ENCODE data around the gene SFXN3. TPM values are rescaled to one million over a fixed set of nuclear protein-coding genes. Genes with fewer than 3 reads are reported as not detected.

The SFXN3 gene
- total and polyA plus RNA-seq, 2 of the 13 experiments (the other 11 are each of a cell fraction or from before 2014, with no cell fraction given), result 16.8 to 71.5 TPM

DNA sequence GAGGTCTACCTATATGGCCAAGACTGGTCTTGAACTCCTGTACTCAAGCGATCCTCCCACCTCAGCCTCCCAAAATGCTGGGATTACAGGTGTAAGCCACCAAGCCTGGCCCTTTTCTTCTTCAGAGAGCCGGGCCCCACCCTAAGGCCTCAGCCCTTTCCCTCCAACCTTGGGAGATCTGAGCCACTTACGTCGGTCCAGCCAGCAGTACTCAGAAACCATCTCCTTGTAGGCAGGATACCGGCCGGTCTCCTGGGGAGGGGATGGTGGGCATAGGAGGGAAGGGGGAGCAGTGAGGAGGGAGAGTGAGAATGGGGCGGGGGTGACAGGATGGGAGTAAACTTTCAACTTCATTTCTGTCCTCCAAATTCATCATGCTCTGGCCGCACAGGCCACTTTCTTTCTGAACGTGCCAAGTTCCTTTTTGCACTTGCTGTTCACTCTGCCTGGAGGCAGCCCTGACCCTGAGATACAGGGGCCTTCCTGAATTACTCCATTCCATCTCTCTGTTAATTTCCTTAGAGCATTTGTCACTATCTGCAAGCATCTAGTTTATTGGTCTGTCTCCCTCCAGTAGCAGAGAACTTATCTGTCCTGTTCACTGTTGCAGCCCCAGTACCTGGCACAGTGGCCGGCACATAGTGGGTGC, 10.5 kb upstream of the SFXN3 start:
- Histone ChIP-seq H4K20me1 (ENCODE audit: insufficient read depth, low read length) (no peaks in the 10 kb centered on the region), H3K27ac (ENCODE audit: extremely low read length, insufficient read depth, low read length) (no peak overlapping the region), H3K9ac (ENCODE audit: insufficient read depth, low read depth, low read length) (no peak overlapping the region), H3K79me2 (ENCODE audit: insufficient read depth, low read length) (no peaks in the 10 kb centered on the region), H3K36me3 (replicated peaks in 1 of 2; ENCODE audit: control insufficient read depth in 1 of 2, insufficient read depth in 2 of 2, low read length in 2 of 2) (no peaks in the 10 kb centered on the region), H3K4me3 (replicated peaks in 1 of 3; ENCODE audit: insufficient read depth in 1 of 3, low read depth in 2 of 3, low read length in 3 of 3) (no peak overlapping the region), H3K9me3 (ENCODE audit: low read length) (no peaks in the 10 kb centered on the region), H3K4me1 (ENCODE audit: insufficient read depth, low read length) (peaks cover 18% of the 10 kb centered on the region), H3K27me3 (ENCODE audit: control insufficient read depth in 1 of 2, insufficient read depth in 2 of 2, low read length in 2 of 2) (peaks cover 1 to 13% of the 10 kb centered on the region in 2 experiments; a peak in 2 of 5 replicates), H2AFZ (ENCODE audit: low read length) (no peak overlapping the region), H3K4me2 (ENCODE audit: low read depth, low read length) (no peak overlapping the region)
- FAIRE-seq, result no peak
- in situ Hi-C loops (cut with HindIII; ENCODE audit: extremely low pct_ligation_motif_present, low pct_unique_long_range_greater_than_20kb), result no loop called here
- POLR2A ChIA-PET, result no interaction called here
- no peak for DNase-seq (ENCODE audit: low spot score)
- CTCF ChIA-PET (ENCODE audit: low intra/inter-chr PET ratio, low total read pairs), result no interaction called here
- ATAC-seq, result no peak
- 58% methylated on average over 10 of the region's 10 CpGs for WGBS (ENCODE audit: low lambda C conversion rate)
- BruUV-seq (replicated peaks), result no TSS peak
- intact Hi-C loops (cut with micrococcal nuclease; ENCODE audit: unreplicated experiment), result no loop called here
- no peak for TF ChIP-seq SMYD3 (CRISPR knock-in tag; IDR thresholded peaks at IDR 0.05)
- TF ChIP-seq CEBPB (IDR thresholded peaks at IDR 0.05; ENCODE audit: borderline replicate concordance, low read depth, low read length), result no peak
- no peak for TF ChIP-seq SPEN (CRISPR knock-in tag; IDR thresholded peaks at IDR 0.05; ENCODE audit: low read depth)
- TF ChIP-seq ZKSCAN5 (CRISPR knock-in tag; IDR thresholded peaks at IDR 0.05), result no peak
- TF ChIP-seq JDP2 (CRISPR knock-in tag; IDR thresholded peaks at IDR 0.05; ENCODE audit: borderline replicate concordance), result no peak
- TF ChIP-seq, protein P1, sequence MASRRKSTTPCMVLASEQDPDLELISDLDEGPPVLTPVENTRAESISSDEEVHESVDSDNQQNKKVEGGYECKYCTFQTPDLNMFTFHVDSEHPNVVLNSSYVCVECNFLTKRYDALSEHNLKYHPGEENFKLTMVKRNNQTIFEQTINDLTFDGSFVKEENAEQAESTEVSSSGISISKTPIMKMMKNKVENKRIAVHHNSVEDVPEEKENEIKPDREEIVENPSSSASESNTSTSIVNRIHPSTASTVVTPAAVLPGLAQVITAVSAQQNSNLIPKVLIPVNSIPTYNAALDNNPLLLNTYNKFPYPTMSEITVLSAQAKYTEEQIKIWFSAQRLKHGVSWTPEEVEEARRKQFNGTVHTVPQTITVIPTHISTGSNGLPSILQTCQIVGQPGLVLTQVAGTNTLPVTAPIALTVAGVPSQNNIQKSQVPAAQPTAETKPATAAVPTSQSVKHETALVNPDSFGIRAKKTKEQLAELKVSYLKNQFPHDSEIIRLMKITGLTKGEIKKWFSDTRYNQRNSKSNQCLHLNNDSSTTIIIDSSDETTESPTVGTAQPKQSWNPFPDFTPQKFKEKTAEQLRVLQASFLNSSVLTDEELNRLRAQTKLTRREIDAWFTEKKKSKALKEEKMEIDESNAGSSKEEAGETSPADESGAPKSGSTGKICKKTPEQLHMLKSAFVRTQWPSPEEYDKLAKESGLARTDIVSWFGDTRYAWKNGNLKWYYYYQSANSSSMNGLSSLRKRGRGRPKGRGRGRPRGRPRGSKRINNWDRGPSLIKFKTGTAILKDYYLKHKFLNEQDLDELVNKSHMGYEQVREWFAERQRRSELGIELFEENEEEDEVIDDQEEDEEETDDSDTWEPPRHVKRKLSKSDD (CRISPR knock-in tag; IDR thresholded peaks at IDR 0.05; ENCODE audit: low read depth), result no peak
- TF ChIP-seq, protein P2, sequence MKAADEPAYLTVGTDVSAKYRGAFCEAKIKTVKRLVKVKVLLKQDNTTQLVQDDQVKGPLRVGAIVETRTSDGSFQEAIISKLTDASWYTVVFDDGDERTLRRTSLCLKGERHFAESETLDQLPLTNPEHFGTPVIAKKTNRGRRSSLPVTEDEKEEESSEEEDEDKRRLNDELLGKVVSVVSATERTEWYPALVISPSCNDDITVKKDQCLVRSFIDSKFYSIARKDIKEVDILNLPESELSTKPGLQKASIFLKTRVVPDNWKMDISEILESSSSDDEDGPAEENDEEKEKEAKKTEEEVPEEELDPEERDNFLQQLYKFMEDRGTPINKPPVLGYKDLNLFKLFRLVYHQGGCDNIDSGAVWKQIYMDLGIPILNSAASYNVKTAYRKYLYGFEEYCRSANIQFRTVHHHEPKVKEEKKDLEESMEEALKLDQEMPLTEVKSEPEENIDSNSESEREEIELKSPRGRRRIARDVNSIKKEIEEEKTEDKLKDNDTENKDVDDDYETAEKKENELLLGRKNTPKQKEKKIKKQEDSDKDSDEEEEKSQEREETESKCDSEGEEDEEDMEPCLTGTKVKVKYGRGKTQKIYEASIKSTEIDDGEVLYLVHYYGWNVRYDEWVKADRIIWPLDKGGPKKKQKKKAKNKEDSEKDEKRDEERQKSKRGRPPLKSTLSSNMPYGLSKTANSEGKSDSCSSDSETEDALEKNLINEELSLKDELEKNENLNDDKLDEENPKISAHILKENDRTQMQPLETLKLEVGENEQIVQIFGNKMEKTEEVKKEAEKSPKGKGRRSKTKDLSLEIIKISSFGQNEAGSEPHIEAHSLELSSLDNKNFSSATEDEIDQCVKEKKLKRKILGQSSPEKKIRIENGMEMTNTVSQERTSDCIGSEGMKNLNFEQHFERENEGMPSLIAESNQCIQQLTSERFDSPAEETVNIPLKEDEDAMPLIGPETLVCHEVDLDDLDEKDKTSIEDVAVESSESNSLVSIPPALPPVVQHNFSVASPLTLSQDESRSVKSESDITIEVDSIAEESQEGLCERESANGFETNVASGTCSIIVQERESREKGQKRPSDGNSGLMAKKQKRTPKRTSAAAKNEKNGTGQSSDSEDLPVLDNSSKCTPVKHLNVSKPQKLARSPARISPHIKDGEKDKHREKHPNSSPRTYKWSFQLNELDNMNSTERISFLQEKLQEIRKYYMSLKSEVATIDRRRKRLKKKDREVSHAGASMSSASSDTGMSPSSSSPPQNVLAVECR (CRISPR knock-in tag; IDR thresholded peaks at IDR 0.05; ENCODE audit: borderline replicate concordance), result no peak
- no peak for TF ChIP-seq RFX3 (CRISPR knock-in tag; IDR thresholded peaks at IDR 0.05)
- no peak for TF ChIP-seq ZNF496 (CRISPR knock-in tag; IDR thresholded peaks at IDR 0.05; ENCODE audit: insufficient replicate concordance)
- TF ChIP-seq, protein P3, sequence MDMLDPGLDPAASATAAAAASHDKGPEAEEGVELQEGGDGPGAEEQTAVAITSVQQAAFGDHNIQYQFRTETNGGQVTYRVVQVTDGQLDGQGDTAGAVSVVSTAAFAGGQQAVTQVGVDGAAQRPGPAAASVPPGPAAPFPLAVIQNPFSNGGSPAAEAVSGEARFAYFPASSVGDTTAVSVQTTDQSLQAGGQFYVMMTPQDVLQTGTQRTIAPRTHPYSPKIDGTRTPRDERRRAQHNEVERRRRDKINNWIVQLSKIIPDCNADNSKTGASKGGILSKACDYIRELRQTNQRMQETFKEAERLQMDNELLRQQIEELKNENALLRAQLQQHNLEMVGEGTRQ (IDR thresholded peaks at IDR 0.05; ENCODE audit: low read depth, low read length), result no peak
- TF ChIP-seq, protein P3 (CRISPR knock-in tag; IDR thresholded peaks at IDR 0.05; ENCODE audit: borderline replicate concordance), result no peak
- TF ChIP-seq, protein P4, sequence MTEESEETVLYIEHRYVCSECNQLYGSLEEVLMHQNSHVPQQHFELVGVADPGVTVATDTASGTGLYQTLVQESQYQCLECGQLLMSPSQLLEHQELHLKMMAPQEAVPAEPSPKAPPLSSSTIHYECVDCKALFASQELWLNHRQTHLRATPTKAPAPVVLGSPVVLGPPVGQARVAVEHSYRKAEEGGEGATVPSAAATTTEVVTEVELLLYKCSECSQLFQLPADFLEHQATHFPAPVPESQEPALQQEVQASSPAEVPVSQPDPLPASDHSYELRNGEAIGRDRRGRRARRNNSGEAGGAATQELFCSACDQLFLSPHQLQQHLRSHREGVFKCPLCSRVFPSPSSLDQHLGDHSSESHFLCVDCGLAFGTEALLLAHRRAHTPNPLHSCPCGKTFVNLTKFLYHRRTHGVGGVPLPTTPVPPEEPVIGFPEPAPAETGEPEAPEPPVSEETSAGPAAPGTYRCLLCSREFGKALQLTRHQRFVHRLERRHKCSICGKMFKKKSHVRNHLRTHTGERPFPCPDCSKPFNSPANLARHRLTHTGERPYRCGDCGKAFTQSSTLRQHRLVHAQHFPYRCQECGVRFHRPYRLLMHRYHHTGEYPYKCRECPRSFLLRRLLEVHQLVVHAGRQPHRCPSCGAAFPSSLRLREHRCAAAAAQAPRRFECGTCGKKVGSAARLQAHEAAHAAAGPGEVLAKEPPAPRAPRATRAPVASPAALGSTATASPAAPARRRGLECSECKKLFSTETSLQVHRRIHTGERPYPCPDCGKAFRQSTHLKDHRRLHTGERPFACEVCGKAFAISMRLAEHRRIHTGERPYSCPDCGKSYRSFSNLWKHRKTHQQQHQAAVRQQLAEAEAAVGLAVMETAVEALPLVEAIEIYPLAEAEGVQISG (CRISPR knock-in tag; IDR thresholded peaks at IDR 0.05), result no peak
